ENCODE results near the gene CXorf38.
A peak's percentile ranks its signal among the peaks of the same experiment; 100 is the strongest.
"Not testable (repeated sequence)": the region's sequence is repeated elsewhere in the genome, so short reads cannot be mapped to it uniquely, and the experiment has no call there.

Gene CXorf38

GRCh38 chrX:40628506-40628905, 18.9 kb downstream of the CXorf38 start:
- DNase-seq (ENCODE audit: low read depth in 4 of 4, low spot score in 1 of 4) = no peak

- DNase-seq (ENCODE audit: low read depth in 4 of 4, low spot score in 1 of 4) = no peak
These were observed 22.1 kb downstream of the CXorf38 start for GRCh38 chrX:40625294-40625693.

GRCh38 chrX:40623665-40624064, 23.7 kb downstream of the CXorf38 start:
- no peak for DNase-seq (ENCODE audit: low read depth in 4 of 4, low spot score in 1 of 4)

- DNase-seq (ENCODE audit: low read depth in 4 of 4, low spot score in 1 of 4) = no peak
These were observed 24.2 kb downstream of the CXorf38 start, which contains the start of gene MPC1L for GRCh38 chrX:40623139-40623536. Gene MPC1L, plus strand, starts transcription at chrX:40623428. Its CDS starts 138 bp downstream, at chrX:40623566.

DNA sequence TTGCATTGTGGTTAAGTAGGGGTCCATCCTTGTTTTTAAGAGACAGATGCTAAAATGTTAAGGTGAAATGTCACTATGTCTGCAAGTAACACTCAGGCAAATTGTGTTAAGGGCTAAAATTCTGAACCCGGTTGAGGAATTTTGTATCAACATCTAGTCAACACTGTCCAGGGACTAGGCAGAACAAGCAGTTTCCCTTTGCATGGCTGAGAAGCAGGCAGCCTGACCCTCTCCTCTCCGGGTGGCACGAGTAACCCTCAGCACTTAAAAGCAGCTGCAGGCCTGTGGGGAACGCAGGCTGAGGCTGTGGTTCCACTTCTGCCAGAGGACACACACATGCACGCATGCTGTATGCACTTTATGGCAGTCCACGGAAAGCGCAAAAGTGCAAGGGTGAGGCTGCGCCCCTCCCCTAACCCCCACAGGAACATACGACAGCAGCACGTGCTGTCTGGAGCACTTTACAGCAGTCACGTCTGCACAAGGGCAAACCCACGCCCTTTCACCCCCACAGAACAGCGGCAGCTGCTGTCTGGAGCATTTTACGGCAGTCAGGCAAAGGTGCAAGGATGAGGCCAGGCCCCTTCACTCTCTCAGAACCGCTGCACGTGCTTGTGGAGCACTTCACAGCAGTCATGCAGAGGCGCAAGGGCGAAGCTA, 24.8 kb downstream of the CXorf38 start:
- no peak for DNase-seq (ENCODE audit: low read depth in 4 of 4, low spot score in 1 of 4)

- no peak for DNase-seq (ENCODE audit: low read depth in 4 of 4, low spot score in 1 of 4)
These were observed 29.8 kb downstream of the CXorf38 start for GRCh38 chrX:40617566-40617965.

DNA sequence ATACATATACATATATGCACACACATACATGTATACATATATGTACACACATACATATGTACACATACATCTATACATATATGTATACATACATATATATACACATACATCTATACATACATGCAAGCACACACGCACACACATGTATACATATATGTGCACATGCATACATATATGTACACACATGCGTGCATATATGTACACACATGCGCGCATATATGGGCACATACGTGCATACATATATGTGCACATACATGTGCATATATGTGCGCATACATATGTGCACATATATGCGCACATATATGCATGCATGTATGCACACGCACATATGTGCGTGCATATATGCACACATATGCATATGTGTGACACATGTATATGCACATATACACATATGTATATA, 31.4 kb downstream of the CXorf38 start:
- DNase-seq (ENCODE audit: low read depth in 4 of 4, low spot score in 1 of 4) = no peak

GRCh38 chrX:40612511-40612910, 34.9 kb downstream of the CXorf38 start:
- DNase-seq (ENCODE audit: low read depth in 4 of 4, low spot score in 1 of 4) = no peak

- DNase-seq (ENCODE audit: low read depth in 4 of 4, low spot score in 1 of 4) = no peak
These were observed 40.0 kb downstream of the CXorf38 start for GRCh38 chrX:40607381-40607780.

DNA sequence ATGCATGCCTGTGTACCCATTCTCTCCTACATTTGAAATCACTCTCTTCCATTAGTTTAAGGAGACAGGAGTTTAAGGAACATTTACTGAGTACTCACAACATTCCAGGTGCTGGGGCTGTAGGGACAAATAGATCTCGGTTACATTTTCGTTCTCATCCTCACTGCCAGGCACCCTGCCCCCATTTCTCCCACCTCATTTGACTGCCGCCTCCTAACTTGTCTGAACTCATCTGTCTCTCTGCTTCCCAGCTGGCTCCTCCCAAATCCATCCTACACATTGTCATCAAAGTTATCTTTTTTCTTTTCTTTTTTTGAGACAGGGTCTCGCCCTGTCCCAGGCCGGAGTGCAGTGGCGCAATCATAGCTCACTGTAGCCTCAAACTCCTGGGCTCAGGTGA, 43.9 kb downstream of the CXorf38 start:
- DNase-seq (ENCODE audit: low read depth in 4 of 4, low spot score in 1 of 4) = no peak

GRCh38 chrX:40589616-40590321, 57.6 kb downstream of the CXorf38 start:
- not testable (repeated sequence) for DNase-seq (ENCODE audit: low read depth in 4 of 4, low spot score in 1 of 4)

GRCh38 chrX:40587623-40588022, 59.7 kb downstream of the CXorf38 start:
- not testable (repeated sequence) for DNase-seq (ENCODE audit: low read depth in 4 of 4, low spot score in 1 of 4)

DNA sequence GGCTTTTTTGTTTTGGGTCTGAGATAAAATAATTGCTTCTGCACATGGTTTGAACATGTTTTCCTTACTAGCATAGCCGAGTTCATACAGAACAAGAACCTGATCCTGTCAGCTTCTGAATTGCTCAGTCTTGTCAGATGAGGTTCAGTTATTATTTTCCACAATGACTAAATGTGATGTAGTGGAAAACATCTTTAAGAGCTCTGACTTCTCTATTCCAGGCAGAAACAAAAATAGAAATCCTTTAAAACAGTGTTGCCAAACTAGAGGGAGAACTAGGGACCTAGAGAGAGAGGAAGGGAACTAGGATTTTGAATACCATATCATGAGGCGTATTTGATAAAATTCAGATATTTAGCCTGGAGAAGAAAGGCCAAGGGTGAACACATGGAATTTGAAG, 64.5 kb downstream of the CXorf38 start:
- DNase-seq (ENCODE audit: low read depth in 4 of 4, low spot score in 1 of 4) = no peak

DNA sequence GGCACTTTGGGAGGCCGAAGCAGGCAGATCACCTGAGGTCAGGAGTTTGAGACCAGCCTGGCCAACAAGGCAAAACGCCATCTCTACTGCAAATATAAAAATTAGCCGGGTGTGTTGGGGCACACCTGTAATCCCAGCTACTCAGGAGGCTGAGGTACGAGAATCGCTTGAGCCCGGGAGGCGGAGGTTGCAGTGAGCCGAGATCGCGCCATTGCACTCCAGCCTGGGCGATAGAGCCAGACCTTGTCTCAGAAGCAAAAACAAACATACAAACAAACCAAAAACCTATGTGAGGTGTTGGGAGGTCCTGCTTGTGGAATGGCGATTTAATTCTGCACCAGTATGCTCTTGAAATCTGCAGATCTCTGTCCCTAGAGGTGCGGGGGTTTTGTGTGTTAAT, 65.2 kb downstream of the CXorf38 start:
- DNase-seq (ENCODE audit: low read depth in 4 of 4, low spot score in 1 of 4) = not testable (repeated sequence)

DNA sequence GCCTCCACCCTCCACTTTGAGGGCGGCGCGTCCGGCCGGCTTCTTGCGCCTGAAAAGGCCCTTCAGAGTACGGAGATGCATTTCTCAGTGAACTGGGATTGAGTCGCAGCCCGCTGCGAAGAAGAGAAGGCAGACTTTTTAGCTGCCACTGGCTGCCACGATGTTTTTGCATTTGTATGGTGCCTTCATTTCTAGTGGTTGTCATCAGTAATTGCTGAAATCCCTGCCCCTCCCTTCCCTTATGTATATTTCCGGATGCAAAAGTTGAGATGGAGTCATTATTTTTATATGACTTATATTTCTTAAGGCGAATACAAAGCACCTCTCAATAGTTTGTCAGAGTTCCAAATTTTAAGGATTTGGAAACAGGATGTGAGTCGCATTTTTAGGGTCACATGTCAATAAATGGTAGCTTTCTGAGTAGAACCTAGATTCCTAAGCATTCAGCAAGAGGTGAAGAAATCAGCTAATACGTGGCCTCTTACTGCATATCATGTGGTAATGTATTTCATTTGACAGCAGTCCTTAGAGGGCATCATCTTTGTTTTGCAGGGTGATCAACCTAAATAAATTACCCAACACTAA, 65.9 kb downstream of the CXorf38 start:
- no peak for DNase-seq (ENCODE audit: low read depth in 4 of 4, low spot score in 1 of 4)

- DNase-seq (ENCODE audit: low read depth in 4 of 4, low spot score in 1 of 4) = peak; percentile 56 to 79 (median 70)
These were observed 66.6 kb downstream of the CXorf38 start, which contains the start of gene ATP6AP2 for GRCh38 chrX:40580537-40581335. Gene ATP6AP2, plus strand, starts transcription at chrX:40580970. Its CDS starts 96 bp downstream, at chrX:40581066.

- DNase-seq (ENCODE audit: low read depth in 4 of 4, low spot score in 1 of 4) = no peak
These were observed 67.3 kb downstream of the CXorf38 start for GRCh38 chrX:40579900-40580536.

DNA sequence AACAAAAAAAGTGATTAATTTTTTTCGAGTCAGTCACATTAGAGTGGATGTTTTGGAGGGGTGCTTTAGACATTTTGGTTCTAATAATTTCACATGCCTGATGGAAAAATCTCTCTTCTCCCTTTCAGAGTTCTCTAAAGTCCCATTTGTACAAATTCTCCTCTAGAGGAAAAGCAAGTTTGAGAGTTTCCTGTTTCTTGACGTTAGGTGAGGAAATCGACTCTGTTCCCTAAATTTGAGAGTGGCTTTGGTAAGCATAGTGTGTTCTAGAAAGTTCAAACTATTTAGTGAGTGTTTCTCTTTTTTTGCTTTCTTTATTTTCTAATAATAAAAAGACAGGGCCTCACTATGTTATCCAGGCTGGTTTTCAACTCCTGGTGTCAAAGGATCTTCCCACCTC, 68.2 kb downstream of the CXorf38 start:
- DNase-seq (ENCODE audit: low read depth in 4 of 4, low spot score in 1 of 4) = no peak

DNA sequence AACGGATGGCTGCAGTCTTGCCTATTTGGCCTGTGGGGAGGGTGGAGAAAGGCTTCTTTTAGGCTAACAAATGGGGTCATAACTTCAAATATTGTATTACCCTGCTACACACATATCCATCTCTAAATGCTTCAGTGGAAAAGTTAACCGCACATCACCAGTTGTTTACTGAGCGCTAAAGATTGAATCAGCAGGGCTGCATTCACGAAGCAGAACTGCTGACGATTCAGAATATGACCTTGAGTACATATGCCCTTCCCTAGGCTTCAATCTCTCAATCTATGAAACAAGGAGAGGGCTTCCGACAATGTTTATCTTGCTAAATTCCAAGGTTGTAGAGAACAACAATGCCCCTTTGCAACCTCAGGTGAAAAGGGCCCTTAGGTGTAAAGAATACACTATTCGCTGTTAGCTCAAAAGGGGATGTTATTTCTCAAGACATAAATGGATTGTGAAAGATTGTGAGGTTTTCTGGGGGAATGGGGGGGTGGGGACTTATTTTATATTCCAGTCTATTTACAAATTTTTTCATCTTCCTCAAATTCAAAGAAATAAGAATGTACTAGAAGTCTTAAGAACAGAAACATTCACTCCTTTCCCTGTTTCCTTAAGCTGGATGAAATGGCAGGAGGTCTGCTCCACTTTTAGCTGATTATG, 69.2 kb downstream of the CXorf38 start:
- no peak for DNase-seq (ENCODE audit: low read depth in 4 of 4, low spot score in 1 of 4)
